ENCODE results near the gene MED12.
A peak's percentile ranks its signal among the peaks of the same experiment; 100 is the strongest.

The MED12 gene

GRCh38 chrX:71118032-71118984, at the start of gene MED12:
Gene MED12, plus strand, starts transcription at chrX:71118596. Its CDS starts 159 bp downstream, at chrX:71118755.
- DNase-seq = peak; percentile 92

GRCh38 chrX:71070531-71070930, 47.9 kb upstream of the MED12 start:
- DNase-seq = no peak

GRCh38 chrX:71081330-71082123, 36.9 kb upstream of the MED12 start:
- no peak for DNase-seq

GRCh38 chrX:71082124-71082647, 36.2 kb upstream of the MED12 start:
- DNase-seq = no peak

DNA sequence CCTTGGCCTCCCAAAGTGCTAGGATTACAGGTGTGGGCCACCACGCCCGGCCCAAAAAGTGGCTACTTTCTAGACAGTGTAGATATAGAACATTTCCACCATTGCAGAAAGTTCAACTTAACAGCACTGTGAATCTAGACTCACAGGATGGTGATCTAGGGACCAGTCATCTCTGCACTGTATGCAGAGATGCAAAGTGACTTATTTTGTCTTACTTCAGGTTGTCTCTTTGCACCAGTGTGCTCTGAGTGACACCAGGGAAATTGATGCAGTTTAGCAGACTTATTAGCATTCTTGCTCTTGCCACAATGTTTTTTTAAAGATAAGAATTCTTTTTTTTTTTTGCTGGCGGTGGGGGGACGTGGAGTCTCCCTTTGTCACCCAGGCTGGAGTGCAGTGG, 35.6 kb upstream of the MED12 start:
- DNase-seq = no peak

DNA sequence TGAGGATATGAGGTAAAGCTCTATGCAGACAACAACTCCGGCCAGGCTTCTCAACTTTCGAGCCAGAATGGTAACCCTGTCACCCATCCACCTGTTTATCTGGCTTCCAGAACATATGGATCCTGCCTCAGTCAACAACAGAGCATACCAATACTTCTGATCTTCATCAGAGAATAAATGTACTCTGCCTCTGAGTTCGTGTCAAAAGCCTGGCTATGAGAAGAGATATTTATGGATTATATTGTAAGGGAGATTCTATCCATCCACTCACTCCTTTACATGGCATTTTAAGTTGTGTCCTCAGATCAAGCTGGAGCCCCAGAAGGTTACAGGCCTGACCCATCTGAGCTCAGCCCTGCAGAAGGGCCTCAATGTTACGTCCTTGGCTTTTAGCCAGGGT, 32.5 kb upstream of the MED12 start:
- DNase-seq = no peak

DNA sequence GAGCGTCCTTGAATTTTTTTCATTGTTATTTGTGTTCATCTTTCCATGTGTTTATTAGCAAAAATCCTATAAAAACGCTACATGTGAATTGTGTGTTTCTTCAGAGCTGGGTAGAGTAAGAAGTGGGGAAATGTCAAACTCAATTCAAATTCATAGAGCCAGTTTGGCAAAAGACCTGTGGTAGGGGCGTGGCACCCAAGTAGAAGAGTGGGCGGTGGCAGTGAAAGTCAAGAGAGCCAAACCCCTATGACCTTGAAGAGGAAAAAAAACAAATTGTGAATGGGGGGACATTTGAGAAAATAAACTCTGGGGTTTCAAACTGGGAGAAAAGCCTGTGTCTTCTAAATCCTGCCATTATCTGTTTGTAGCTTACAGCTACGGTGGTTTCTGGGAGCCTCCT, 27.1 kb upstream of the MED12 start:
- no peak for DNase-seq

GRCh38 chrX:71095033-71095432, 23.4 kb upstream of the MED12 start:
- DNase-seq = no peak

DNA sequence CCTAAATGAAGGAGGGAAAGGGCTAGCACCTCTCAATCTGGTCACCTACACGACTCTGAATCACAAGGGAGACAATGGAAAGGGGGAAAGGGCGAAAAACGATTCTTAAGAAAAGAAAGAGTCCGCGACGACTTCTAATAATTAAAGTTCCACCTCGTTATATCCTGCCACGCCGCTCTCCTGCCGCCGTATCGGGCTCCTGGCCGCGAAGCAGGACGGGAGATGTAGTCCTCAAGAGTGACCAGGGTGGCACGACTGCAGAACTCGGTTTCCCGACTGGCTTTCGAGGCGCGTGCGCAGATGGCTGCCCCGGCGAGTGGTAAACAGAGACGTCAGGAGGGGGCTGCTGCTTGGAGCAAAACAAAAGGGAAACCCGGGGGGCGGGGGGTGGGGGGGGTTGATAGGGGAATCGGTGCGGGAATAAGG, 22.8 kb upstream of the MED12 start, which contains the start of gene FOXO4:
Gene FOXO4 (plus strand): TSS at position 297 of the 426 bp plus-strand sequence. CDS start 678 bp downstream, outside the sequence.
- peak; percentile 93 for DNase-seq

DNA sequence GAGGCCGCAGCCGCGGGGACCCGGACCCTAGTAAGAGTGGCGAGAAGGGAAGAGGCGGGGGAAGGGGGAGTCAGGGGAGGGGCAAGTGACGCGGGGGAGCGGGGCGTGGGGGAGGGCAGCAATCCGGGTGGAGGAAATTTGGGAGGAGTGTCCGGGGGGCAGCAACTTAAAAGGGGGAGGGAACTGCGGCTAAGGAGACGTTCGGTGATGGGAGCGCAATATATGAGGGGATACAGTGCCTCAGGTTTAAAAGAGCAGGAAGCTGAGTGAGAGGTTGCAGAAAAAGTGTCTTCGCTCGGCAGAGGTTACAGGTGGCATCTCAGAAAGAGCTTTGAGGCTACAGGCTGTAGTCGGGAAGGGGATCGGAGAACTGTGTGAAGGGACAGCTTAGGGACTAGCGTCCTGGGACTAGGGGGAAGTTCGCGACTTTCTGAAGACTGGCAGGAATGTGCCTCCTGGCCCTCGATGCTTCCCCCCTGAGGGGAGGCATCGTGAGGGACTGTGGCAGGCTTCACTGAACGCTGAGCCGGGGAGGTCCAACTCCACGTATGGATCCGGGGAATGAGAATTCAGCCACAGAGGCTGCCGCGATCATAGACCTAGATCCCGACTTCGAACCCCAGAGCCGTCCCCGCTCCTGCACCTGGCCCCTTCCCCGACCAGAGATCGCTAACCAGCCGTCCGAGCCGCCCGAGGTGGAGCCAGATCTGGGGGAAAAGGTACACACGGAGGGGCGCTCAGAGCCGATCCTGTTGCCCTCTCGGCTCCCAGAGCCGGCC, 22.2 kb upstream of the MED12 start:
- peak; percentile 70 for DNase-seq

GRCh38 chrX:71096760-71097032, 21.7 kb upstream of the MED12 start:
- DNase-seq = no peak

DNA sequence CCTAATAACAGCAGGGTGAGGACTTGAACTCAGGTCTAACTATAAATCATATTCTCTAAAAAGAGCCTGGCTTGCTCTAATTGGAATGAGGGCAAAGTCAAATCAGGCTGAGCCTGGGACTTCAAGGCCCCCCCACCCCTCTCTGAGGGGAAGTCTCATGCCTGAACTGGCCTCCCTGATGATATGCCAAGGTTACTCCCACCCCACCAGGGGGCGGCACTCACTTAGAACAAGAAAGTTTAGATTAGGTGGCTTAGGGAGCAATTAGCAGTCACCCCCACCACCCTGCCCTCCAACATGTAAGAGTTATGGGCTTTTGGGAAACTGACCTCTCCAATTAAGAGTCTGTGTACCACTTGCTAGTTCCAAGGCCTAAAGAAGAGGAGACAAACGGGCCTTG, 20.1 kb upstream of the MED12 start:
- DNase-seq = peak; percentile 53

DNA sequence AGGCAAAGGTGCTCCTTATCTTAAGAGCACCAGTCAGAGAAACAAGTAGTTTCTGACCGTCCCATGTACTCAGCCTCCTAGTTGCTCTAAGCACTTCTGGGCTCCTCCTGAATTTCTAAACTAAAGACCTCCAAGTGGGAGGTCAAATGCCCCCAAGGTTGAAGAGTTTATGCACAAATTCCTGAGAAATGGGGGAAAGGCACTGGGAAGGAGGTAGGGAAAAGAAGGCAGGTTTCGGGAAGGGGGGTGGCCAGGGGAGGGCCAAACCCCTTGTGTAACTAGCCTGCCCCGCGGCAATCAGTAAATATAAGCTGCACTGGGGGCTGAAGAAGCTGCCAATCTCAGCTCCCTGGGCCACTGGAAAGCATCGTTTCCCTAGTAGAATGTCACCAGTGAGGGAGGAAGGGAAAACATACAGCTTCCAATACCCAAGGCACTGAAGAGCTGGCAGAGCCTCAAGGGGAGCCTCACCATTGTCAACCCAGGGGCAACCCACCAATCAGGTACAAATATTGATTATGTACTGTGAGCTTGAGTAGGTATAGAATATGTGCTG, 19.4 kb upstream of the MED12 start:
- no peak for DNase-seq

- DNase-seq = no peak
Observed at GRCh38 chrX:71099736-71100135, 18.7 kb upstream of the MED12 start.

DNA sequence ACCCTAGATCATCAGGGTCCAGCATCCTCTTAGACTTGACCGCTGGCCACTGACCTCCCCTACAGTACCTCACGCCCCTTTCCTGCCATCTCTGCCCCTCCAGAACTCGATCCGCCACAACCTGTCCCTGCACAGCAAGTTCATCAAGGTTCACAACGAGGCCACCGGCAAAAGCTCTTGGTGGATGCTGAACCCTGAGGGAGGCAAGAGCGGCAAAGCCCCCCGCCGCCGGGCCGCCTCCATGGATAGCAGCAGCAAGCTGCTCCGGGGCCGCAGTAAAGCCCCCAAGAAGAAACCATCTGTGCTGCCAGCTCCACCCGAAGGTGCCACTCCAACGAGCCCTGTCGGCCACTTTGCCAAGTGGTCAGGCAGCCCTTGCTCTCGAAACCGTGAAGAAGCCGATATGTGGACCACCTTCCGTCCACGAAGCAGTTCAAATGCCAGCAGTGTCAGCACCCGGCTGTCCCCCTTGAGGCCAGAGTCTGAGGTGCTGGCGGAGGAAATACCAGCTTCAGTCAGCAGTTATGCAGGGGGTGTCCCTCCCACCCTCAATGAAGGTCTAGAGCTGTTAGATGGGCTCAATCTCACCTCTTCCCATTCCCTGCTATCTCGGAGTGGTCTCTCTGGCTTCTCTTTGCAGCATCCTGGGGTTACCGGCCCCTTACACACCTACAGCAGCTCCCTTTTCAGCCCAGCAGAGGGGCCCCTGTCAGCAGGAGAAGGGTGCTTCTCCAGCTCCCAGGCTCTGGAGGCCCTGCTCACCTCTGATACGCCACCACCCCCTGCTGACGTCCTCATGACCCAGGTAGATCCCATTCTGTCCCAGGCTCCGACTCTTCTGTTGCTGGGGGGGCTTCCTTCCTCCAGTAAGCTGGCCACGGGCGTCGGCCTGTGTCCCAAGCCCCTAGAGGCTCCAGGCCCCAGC, 17.6 kb upstream of the MED12 start:
- no peak for DNase-seq

DNA sequence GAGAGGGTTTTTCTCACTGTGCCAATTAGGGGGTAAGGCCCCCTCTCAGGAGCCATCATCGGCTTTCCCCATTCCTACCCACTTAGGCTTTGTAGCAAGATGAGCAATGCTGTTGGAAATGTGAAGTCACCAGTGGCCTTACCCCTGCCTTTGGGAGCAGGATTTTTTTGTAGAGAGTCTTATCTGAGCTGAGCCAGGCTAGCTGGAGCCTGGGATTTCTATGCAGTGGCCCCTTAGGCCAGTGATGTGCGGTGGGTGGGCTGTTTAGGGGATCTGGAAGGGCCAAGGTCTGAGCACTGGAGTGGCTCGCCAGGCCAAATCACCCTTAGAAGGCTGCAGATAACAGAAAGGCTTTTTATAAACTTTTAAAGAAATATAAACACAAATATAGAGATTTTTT, 16.1 kb upstream of the MED12 start:
- no peak for DNase-seq

DNA sequence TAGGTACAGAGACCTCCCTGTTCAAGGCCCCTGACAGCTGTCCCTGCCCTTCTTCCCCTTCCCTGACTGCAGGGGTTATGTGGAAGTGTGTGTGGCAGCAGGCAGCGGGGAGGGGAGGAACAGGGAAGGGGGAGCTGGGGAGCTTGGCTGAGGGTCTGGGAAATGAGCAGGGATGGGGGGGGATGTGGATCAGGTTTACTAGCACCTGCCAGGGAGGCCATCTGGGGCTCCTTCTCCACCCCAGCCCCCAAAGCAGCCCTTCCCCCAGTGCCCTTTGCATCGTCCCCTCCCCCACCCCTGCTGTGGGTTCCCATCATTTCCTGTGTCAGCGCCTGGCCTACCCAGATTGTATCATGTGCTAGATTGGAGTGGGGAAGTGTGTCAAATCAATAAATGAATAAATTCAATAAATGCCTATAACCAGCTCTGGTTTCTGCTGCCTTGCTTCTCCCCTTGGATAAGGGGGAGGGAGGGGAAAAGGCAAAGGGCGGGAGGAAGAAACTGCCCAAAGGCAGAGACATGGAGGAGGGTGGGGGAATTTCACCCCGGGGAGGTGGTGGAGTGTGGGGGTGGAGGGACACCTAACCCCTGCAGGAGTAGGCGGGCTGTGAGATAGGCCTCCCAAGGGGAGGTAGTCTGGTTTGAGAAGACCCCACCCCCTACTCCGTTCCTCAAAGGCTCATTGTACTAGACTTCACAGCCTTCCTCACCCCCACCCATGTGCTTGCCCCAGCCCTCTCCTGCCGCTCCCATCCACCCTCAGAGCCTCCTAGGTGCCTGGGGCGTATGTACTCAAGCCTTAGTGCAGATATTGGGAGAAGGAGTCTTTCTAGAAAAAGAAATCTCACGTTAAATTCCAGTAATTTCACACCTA, 15.0 kb upstream of the MED12 start:
- peak; percentile 78 for DNase-seq

GRCh38 chrX:71105628-71106027, 12.8 kb upstream of the MED12 start:
- no peak for DNase-seq

DNA sequence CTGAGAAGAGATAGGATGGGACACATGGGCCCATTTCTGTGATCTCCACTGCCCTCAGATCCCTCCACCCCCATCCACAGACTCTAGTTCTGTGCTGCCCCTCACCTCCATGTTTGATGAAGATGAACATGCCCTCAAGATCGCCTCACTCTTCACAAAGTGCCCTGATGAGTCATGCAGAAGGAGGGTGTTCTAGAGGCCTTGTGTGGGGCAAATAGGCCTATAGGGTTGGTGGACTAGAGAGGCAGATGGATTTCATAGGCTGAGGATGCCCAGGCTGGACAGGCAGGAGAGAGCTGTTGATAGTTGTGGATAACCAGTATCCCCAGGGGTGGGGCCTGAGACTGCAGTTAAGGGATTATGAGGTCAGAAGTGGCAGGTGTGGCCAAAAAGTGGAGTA, 12.0 kb upstream of the MED12 start, which contains the start of gene CXorf65:
Gene CXorf65 (minus strand): TSS at position 314 of the 400 bp plus-strand sequence. CDS start 184 bp downstream, at position 130.
- DNase-seq = no peak

DNA sequence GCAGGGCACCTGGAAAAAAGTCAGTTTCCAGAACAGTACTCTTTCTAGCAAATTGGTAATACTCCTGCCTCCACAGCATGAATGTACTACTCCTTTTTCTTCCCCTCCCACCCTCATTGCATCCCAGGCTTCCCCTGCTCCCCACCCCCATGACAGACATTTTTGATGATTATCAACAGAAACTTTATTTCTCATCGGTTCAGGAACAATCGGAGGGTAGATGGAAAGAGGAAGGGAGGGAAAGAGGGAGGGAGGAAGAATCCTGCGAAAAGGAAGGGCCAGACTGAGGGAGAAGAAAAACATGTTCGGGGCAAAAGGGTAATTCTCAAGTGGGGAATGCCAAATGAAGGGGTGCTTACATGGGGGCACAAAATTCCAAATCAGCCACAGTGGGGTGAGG, 11.2 kb upstream of the MED12 start:
- DNase-seq = no peak
